G401.6 (cell line): ENCODE results near the gene GLA.

ENCODE experiments used
- FAIRE-seq: peaks from 2 replicates; lab custom pipeline; 2012; peaks lifted over from hg19 to GRCh38; lab: Jason Lieb, UNC

Gene GLA

DNA sequence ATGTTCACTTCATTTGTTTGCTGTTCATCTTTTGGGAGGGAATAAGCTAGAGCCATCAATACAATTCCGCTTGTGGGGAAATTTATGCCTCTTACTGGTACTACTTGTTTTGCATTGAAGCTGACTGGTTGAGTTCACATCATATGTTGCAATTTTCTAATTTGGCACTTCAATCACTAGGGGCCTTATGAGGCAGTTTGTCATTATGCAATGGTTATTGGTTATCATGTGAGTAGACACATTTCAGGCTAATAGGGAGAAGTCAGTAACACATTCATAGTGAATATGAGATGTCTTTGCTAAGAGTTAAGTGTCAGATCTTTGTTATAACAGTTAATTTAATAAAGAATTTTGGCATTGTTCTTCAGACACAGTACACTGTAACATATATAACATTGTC, 11.9 kb downstream of the GLA start:
- peak; percentile 79 for FAIRE-seq

DNA sequence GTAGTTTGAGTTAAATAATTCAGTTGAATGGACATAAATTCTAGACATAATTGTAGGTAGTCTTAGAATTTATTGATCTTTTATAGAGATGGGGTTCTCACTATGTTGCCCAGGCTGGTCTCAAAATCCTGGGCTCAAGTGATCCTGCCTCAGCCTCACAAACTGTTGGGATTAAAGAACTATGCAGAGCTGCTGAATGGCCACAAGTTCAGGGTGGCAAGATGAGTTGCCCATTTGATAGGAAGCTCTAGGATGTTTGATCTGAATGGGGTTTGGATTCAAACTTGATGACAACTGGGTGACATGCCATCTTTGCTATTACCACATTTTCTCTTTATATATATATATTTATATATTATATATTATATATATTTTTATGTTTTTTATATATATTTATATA, 13.4 kb downstream of the GLA start:
- peak; percentile 8 for FAIRE-seq

DNA sequence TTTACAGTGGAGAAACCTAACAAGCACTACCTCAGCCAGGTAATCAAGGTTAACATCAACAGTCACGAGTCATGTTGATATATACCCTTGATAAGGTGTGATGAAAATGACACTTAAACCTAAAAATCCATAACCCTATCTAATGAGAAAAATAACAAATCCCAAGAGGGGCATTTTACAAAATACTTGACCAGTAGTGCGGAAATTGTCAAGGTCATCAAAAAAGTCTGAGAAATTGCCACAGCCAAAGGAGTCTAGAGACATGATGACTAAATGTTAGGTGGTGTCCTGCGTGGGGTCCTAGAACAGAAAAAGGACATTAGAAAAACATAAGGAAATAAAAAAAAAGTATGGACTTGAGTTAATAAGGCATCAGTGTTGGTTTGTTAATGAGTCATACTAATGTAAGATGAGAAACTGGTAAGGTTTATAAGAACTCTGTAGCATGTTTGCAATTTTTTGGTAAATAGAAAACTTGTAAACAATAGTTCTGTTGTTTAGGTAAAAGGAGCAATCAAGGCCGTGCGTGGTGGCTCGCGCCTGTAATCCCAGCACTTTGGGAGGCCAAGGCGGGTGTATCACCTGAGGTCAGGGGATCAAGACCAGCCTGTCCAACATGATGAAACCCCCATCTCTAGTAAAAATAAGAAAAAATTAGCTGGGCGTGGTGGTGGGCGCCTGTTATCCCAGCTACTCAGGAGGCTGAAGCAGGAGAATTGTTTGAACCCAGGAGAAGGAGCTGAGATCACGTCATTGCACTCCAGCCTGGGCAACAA, 14.0 kb downstream of the GLA start:
- no peak for FAIRE-seq

DNA sequence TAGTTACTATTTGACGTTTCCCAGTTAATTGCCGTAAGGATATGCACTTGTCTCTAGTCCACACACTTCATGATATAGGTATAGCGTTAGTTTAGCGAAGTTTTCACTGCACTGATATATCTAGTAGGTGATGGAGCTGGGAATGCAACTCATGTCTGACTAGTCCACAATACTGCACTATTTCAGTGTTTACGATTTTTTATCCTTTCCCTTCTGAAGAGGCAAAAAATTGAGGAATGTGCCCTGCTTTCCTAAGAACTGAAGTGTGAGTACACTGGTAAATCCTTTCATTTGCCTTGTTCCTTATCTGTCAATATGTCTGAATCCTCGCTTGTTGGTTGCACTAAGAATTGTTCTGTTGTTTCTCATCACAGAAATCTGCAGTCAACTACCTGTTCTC, 15.9 kb downstream of the GLA start:
- FAIRE-seq, result no peak

DNA sequence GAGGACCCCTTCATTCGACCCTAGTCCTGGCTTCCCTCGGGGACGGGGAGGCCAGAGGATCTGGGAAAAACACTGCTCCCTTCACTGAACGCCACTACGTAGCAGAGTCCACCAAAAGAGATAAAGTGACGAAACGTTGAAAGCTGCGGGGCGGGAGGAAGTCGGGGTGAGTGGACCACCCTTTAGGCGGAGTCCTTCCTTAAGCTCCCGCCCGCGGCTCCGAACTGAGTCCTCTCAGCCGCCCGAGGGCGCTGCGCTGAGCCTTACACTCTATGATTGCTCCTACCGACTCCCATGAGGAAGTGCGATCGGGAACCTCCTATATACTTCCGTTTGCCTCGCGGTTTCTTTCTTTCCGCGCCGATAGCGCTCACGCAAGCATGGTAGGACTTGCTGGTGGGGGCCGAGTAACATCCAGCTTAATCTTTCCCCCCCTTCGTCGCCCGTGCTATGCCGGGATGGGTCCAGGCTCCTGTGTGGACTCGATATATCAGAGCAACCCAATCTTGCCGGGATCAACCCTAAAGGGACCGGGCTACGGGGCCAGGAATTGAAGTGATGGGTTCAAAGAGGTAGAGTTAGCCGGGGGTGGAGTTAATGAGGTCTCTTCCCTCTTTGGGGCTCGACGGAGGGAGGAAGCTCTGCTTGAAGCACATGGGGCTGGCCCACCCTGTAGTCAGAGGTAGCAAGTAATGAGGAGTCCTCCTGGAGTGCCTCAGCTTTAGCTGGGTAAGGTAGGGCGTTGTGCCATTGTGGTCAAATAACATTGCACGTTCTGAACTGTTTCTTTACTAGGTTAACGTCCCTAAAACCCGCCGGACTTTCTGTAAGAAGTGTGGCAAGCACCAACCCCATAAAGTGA, 16.8 kb downstream of the GLA start, which contains the start of gene RPL36A:
Gene RPL36A, plus strand, starts transcription at position 348 of the 862 bp plus-strand sequence. Its CDS starts 33 bp downstream, at position 381.
- FAIRE-seq, result peak; percentile 93

DNA sequence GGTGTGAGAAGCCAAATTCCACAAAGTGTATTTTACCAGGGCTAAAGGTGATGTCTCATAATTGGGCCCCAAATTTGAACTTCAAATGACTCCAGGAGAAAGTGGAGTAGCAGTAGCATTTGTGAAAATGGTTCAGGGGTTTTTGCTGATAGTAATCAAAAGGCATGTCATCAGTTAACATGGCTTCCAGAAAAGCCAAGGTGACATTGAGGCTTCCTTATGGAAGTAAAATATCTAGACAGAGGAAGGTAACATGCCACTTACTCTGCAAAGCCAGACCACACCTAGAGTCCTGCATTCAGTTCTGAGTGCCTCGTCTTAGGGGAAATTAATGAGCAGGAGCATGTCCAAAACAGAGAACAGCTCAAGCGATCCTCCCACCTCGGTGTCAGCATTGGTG, 19.1 kb downstream of the GLA start:
- no peak for FAIRE-seq

DNA sequence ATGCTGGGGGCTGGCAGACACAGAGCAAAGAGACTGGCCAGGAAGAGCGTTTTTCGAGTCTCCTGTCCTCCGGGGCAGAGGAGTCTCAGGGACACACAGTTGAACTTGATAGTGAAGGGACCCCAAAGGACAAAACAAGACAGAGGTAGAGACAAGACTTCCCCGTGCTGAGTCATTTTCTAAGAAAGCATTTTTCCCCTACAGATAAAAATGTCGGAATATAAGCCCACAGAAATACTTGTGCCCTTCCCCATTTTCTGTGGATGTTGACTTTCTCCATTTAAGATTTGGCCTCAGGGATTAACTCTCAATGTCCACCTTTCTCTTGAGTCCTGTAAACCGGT, 21.2 kb downstream of the GLA start:
- FAIRE-seq, result no peak

DNA sequence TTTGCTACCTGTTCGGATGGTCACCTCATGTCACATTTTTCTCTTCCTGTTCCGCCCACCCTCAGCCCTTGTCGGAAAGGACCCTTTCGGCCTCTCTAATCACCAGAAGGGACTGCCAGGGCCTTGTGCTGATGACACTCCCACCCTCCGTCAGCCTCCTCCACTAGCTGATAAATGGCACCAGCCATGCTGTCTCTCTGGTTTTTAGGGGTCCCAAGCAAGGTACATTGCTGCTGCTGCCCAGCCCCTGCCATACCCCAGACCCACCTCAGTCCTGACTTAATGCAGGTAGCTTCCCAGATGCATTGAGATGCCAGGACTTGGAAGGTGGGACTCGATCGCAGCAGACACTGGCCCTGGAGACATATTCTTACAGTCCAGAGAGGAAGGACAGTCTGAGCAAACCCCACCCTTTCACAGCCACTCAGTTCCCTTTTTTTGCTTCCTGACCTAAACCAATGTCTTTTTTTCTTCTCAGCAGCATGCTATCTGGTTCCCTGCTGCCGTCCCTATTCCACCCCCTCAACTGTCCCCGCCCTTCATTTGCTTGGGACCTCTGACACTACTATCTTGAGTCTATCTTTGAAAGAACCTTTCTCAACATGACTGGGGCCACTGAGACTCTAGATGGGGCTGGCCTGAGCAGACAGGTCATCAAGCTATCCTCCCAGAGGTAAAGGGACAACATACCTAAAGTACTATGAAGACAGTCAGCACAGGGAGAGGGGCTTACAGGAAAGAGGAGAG, 21.8 kb downstream of the GLA start, which contains the start of gene BTK:
Gene BTK, minus strand, starts transcription at position 397 of the 747 bp plus-strand sequence. CDS start 10,907 bp downstream, outside the sequence.
- no peak for FAIRE-seq

DNA sequence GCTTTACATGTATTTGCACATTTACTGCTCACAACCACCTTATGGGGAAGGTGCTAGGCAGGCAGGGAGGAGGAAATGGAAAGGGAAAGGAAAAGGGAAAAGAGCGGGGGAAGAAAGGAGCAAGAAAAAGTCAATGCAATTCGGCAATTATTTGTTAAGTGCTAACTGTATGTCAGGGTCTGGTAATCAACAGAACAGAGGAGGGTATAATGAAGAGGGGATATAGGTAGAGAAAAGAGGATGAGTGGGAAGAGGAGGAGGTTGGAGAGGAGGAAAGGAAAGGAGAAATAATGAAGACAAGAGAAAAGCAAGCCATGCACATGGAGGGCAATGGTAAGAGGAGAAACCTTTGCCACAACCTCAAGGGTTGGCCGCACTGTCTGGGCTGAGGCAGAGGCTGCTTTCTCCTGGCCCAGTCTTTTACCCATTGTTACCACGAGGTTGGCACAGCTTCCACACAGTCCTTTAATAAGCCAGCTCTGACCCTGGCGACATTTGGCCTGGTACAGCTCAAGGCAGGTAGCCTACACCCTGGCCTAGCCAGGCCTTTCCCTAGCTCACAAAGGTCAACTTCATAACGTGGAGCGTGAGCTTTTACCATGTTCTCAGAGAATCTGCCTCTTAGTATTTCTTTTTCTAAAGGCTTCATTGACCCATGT, 22.6 kb downstream of the GLA start:
- FAIRE-seq, result no peak

DNA sequence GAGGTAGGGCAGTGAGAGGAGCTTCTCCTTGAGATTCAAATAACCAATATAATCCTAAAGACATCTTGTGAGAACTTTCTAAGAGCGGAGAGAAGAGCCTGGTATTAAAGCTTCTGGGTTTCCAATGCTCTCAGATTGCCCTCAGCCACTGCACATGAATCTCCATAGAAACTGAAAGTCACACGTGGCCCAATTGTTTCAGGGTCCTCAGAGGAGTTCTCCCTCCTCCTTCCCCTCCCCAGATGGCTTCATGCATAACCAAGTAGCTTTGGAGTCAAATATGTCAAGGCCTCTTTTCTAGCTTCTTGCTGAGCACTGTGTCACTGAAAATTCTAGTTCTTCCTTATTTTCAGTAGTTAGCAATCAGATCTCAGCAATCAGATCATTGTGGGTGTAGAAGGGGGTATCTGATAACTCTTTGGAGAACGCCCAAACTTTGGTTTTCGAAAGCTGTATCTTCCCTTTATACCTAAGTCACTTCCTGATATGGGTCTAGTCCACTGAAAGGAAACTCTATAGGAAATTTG, 24.0 kb downstream of the GLA start:
- FAIRE-seq, result no peak

DNA sequence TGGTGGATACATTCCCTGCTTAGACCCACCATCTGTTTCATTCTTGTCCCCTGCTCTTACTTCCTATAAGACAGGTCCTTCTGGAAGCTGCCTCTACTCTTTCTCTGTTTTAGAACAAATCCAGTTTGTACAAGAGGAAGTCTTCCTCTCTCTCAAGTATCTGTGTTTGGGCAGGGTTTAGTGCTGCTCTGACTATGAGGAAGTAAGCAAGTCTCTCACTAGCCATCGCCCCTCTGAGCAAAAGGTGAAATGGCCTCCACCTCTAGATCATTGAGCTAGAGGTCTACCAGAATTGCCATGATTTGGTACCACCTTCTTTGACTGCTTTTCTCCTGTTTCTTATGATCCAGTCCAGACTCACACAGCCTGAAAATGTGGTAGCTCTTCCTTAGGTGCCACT, 30.2 kb downstream of the GLA start:
- FAIRE-seq, result no peak

DNA sequence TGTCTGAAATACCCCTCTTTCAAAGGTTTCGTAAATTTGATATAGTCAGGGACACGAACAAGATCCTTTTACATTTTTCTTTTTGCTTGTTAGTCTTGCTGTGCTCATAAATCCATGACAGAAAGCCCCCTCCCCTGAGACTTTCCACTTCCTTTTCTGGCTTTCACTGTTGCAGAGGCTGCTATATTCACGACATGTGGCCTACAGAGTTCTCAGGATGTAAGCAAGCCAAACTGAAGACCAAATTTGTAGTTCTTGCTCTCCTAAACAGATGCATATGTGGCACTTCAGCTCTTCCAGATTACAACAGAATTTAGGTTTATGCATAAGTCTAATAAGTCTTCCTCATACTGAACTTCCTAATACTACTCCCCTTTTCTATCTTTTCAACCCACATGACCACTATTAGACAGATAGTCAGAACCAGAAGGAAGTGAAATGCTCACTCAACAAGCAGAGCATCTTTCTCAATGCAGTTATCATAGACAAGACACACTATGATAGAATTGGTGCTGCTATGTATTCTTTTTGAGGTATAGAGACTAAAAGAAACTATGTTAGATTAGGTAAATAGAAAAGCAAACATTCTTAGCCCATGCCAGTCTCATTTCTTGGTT, 36.7 kb downstream of the GLA start:
- no peak for FAIRE-seq

DNA sequence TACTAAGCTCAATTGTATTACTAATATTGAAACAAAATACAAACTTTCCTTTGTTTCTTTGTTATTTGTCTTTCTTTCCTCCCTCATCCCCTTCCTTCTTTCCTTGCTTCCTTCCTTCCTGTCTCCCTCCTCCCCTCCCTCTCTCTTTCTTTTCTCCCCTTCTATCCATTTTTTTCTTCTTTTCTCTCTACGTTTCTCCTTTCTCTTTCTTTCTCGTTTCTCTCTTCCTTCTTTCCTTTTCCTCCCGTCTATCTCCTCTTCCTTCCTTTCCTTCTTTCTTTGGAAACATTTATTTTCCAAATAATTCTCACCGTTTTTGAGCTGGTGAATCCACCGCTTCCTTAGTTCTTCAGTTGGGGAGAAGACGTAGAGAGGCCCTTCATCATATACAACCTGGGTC, 38.0 kb downstream of the GLA start:
- FAIRE-seq, result no peak

DNA sequence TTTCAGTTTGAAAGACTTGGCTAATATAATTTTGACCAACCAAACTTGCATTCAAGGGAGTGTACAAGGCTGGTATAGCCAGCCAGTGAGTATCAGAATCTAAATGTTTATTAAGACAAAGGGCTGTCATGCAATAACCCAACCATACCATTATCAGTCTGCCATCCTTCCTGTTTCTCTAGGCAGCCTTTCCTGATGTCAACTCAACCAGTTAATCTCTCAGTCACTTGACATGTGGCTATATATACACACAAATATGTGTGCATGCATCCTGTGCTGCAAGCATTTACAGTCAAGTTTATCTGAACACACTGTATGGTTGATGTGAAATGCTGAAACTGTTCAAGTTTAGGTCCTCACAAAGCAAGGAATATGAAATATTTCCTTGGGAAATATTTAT, 38.9 kb downstream of the GLA start:
- no peak for FAIRE-seq

DNA sequence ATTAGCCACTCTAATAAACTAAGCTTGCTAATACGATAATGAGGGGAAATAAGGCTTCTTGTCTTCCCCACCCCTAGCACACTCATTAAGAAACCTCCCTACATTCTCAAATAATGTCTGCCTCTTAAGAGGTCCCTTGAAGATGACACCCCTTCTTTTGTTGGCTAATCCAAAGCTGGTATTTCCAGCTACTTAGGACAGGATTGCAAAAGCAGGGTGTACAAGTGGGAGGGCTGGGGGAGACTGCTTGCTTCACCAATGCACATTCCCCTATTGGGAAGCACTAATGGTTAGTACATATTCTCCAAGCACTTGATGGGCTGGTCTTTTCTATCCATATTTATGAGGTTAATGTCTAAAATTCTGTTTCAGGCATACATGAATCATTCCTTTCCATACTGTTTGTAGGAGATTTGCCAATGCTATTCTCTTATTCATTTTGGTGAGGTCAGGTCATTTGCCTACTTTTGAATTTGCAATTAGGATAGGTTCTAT, 42.4 kb downstream of the GLA start:
- FAIRE-seq, result no peak

DNA sequence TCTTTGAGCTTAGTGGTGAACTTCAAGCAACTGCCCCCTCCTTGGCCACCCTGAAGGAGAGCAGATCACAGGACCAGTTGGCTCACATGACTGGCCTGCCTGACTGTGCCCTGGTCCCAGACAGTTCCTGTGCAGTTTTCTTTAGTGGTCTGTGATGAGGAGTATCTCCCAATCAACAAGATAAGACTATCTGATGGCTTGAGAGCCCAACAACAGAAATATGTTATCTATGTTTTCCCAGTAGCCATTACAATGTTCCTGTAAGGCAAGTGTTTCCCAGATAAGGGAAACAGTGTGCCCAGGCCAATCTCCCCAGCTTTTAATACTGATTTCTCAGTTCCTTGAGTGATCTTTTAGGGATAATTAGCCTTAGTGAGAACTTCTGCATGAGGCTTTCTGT, 45.0 kb downstream of the GLA start:
- no peak for FAIRE-seq

DNA sequence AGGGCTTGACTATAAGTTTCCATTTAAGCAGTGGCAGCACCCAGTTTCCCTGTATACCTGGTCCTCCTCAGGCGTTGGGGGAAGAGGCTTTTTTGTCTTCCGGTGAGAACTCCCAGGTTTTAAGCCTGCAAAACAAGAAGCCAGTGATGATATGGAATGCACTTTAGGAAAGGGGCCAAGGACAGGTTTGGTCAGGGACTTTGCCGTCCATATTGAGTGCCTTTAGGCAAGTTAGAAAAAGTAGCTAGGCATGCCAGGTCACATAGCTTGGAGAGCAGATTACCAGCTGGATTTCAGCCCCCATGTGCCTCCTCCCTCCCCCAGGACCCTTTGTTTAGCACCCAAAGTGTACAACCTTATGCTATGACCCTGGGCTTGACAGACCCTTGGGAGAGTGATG, 45.6 kb downstream of the GLA start:
- no peak for FAIRE-seq

DNA sequence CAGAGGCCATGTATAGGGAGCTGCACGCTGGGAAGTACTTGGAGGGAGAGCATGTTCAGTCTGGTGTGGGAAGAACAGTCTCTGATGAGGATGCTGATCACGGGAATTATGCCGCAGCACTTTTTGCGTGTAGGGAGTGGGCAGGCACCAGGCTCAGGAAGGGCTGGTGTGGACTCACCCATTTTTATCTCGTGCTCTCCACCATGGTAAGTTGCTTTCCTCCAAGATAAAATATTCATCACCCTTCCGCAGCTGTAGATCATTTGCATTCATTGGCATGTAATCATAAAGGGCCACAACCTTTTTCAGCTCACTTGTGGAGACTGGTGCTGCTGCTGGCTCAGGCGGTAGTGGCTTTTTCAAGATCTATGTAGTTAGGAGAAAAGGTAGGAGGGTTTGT, 47.3 kb downstream of the GLA start:
- FAIRE-seq, result no peak

DNA sequence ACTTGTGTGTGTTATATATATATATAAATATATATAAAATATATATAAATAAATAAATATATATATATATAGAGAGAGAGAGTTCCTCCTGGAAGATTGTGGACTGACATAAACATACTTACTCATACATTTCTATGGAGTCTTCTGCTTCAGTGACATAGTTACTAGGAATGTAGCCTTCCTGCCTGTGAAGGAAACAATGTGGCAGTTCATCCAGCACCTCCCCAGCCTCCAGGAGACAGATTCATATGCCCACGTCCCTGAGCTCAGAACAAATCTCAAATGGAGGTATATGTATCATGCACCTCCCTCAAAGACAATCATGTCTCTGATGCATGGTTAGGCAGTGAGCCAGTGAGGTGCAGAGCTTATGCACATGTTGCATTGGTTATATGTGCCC, 47.8 kb downstream of the GLA start:
- no peak for FAIRE-seq

DNA sequence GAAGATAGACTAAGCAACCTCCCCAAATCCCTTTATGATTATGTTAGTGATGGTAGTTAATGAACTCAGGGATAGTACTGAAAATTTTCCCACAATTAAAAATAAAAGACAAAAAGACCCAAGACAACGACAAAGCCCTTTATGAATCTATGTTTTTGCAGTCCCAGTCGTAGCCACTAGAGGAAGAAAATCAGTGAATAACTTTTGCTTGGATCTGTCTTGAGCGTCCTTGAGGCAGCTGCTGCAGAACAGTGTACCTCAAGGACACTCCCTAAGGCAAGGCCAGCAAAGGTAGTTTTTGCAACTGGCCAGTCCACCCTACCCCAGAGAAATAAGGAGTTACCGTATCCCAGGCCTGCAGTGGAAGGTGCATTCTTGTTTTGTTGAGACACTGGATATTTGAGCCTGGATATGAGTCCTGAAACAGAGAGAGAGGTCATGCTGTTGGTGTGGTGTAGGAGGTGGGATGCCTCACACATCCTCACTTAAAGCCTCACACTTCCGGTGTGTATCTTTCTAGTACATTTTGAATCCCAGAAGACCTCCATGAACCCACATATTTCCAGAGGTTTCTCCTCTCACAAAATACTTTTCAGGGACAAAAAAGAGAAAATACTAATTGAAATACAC, 50.4 kb downstream of the GLA start:
- peak; percentile 92 for FAIRE-seq

DNA sequence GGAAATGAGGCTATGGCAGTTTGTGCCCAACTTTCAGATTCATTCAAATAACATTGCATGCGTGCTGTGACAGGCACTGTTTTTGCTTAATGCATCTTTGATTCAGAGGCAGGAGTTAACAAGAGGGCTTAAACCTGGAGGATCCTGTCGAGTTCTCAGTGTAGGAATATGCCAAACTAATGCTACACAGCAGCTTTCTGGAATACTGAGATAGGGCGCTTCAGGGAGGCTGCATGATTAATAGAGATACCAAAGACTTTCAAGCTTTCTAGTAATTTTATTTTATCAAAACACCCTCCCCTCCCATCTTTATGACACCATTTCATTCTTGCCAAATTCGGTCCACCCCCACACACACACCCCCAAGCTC, 58.5 kb downstream of the GLA start:
- no peak for FAIRE-seq
